ENCODE measurements around the gene SRD5A3. TPM values are rescaled to one million over a fixed set of nuclear protein-coding genes. Genes with fewer than 3 reads are reported as not detected.

Gene SRD5A3
- total and polyA plus RNA-seq, 2 donors (not counting 3 experiments of a cell fraction or from before 2014, with no cell fraction given) = 23.6 to 24.3 TPM

DNA sequence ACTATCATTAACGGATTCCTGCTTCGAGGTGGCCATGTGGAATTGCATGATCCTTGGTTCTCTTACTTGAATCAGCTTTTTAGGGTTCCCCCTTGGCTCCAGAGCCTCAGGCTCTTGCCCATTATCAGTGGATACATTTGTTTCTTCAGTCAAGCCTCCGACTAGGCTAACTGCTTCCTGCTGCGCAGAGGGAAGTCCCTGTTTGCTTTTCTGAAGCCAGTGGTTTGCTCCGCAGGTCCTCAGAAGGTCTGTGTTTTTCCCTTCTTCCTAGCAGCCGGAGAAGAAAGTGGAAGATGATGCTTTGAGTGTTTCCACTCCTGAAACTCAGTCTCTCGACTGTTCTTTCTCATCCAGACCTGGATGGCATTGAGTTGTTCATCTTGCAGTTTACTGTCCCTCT is 20.6 kb downstream of the SRD5A3 start:
- no peaks in the 10 kb centered on the region for H3K9me1 ChIP-seq (replicated peaks; ENCODE audit: control insufficient read depth, extremely low read depth, insufficient read depth, low read length)
- DNase-seq (ENCODE audit: low read depth, low spot score) (no peak), FAIRE-seq (no peak)
- no peaks in the 10 kb centered on the region for H3K36me3 ChIP-seq (ENCODE audit: control insufficient read depth in 2 of 2, extremely low read depth in 1 of 2, insufficient read depth in 2 of 2, low read length in 2 of 2)
- dilution Hi-C loops (cut with MboI; ENCODE audit: extremely low pct_ligation_motif_present, low sequenced_read_pairs) (no loop called here), intact Hi-C loops (cut with micrococcal nuclease) (no loop called here)
- no peak overlapping the region for H3K27ac ChIP-seq (ENCODE audit: insufficient read depth, low read depth, low read length)
- TF ChIP-seq MYC (IDR thresholded peaks at IDR 0.05; ENCODE audit: low read depth, low read length) = no peak
- no peak for TF ChIP-seq EZH2 (IDR thresholded peaks at IDR 0.05; ENCODE audit: borderline replicate concordance, low read depth, low read length, severe bottlenecking)
- TF ChIP-seq FOS (IDR thresholded peaks at IDR 0.05; ENCODE audit: borderline replicate concordance, insufficient read depth, low read length) = no peak
- TF ChIP-seq, protein P1, sequence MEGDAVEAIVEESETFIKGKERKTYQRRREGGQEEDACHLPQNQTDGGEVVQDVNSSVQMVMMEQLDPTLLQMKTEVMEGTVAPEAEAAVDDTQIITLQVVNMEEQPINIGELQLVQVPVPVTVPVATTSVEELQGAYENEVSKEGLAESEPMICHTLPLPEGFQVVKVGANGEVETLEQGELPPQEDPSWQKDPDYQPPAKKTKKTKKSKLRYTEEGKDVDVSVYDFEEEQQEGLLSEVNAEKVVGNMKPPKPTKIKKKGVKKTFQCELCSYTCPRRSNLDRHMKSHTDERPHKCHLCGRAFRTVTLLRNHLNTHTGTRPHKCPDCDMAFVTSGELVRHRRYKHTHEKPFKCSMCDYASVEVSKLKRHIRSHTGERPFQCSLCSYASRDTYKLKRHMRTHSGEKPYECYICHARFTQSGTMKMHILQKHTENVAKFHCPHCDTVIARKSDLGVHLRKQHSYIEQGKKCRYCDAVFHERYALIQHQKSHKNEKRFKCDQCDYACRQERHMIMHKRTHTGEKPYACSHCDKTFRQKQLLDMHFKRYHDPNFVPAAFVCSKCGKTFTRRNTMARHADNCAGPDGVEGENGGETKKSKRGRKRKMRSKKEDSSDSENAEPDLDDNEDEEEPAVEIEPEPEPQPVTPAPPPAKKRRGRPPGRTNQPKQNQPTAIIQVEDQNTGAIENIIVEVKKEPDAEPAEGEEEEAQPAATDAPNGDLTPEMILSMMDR (IDR thresholded peaks at IDR 0.05; ENCODE audit: extremely low read depth in 1 of 2, insufficient read depth in 1 of 2, low read depth in 1 of 2, low read length in 2 of 2) = no peak
- TF ChIP-seq GATA2 (IDR thresholded peaks at IDR 0.05; ENCODE audit: insufficient read depth, insufficient read length, low read depth, low read length) = no peak
- no peak for TF ChIP-seq JUN (IDR thresholded peaks at IDR 0.05; ENCODE audit: borderline replicate concordance, insufficient read depth, insufficient read length, low read depth)
- TF ChIP-seq POLR2AphosphoS5 (IDR thresholded peaks at IDR 0.05; ENCODE audit: insufficient read depth, low read depth, low read length) = no peak
- TF ChIP-seq POLR2A (IDR thresholded peaks at IDR 0.05; ENCODE audit: low read depth, low read length) = no peak
- no peak for TF ChIP-seq MAX (IDR thresholded peaks at IDR 0.05; ENCODE audit: insufficient read depth, insufficient read length)
- peaks cover 10% of the 10 kb centered on the region for H3K4me1 ChIP-seq (ENCODE audit: control insufficient read depth, extremely low read depth, insufficient read depth, low read length)
- no TSS peak for BruUV-seq (replicated peaks)
- no peak overlapping the region for H2AFZ ChIP-seq (ENCODE audit: low read depth, low read length)
- H3K9ac ChIP-seq (replicated peaks; ENCODE audit: extremely low read depth, insufficient read depth, low read length) = no peak overlapping the region
- no peak overlapping the region for H3K4me2 ChIP-seq (ENCODE audit: insufficient read depth, low read length)
- H3K27me3 ChIP-seq (ENCODE audit: control insufficient read depth in 2 of 2, insufficient read depth in 2 of 2, low read length in 2 of 2) = no peaks in the 10 kb centered on the region
- no peaks in the 10 kb centered on the region for H3K9me3 ChIP-seq (replicated peaks; ENCODE audit: control insufficient read depth, insufficient read depth, low read length)
- ChIA-PET CTCF (no interaction called here), POLR2A (no interaction called here)
- no peaks in the 10 kb centered on the region for H3K79me2 ChIP-seq (ENCODE audit: control insufficient read depth, insufficient read depth, low read length)
- no peak overlapping the region for H3K4me3 ChIP-seq (replicated peaks in 1 of 3; ENCODE audit: insufficient read depth in 1 of 3, low read depth in 1 of 3, low read length in 3 of 3)
- H4K20me1 ChIP-seq (replicated peaks; ENCODE audit: control insufficient read depth, extremely low read depth, insufficient read depth, low read length) = no peaks in the 10 kb centered on the region
